M059J (cell line): ENCODE measurements around the gene FHOD1. TPM values are rescaled to one million over a fixed set of nuclear protein-coding genes. Genes with fewer than 3 reads are reported as not detected.
A peak's percentile ranks its signal among the peaks of the same experiment; 100 is the strongest.

Source experiments
- DNase-seq: peaks from one replicate; pipeline ENCODE4 v3.0.0-alpha.2; 2012; ENCODE audit warnings: low read depth
- total RNA-seq: library from RNA; depleted of rRNA; stranded (reverse); fragments of >200 nt; shearing (Covaris generic); gene quantifications from 2 replicates; pipeline ENCODE4 v1.2.3, GENCODE V29; 2014

Gene FHOD1
- total RNA-seq, 1 experiment from 2014 or later: 26.0 TPM

- no peak for DNase-seq
These were observed 2.1 kb upstream of the FHOD1 start for GRCh38 chr16:67249178-67250044.

GRCh38 chr16:67248401-67249177 is 1.3 kb upstream of the FHOD1 start, which contains the start of gene SLC9A5:
SLC9A5 (plus strand) TSS chr16:67248979; CDS start chr16:67249015, 36 bp downstream.
- no peak for DNase-seq

- DNase-seq: no peak
These were observed 756 bp upstream of the FHOD1 start for GRCh38 chr16:67248073-67248400.

- no peak for DNase-seq
These were observed 507 bp downstream of the FHOD1 start for GRCh38 chr16:67246756-67247191.

DNA sequence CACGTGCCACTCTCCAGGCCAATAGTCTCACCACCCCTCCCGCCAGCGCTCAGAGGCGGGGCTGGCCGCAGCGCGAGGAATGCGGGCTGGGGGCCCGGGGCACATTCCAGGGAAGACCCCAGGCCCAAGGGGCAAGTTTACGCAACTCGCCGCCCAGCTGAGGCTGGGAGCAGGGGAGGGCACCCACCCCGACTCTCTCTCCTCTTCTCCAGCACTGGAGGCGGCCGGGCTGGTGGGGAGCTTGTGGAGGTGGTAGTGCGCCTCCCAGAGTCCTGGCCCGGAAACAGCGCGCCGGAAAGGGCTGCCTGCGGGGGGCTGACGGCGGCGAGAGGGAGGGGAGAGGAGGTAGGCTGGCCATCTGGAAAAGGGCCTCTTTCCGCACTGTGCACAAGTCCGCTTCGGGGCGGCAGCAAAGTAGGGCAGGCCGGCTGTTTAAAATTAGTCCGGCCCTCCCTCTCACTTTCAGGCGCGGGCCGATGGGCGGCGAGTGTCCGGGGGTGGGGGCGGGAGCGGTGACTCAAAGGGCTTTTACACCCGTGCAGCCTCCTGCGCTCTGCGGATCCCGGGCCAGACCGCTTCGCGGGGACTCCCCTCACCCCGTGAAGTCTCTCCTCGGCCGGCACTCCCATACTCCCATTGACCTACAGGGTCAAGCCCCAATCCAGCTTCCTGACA is 1.1 kb downstream of the FHOD1 start:
- peak; percentile 85 for DNase-seq

- DNase-seq: no peak
These were observed 1.6 kb downstream of the FHOD1 start for GRCh38 chr16:67245674-67246080.

DNA sequence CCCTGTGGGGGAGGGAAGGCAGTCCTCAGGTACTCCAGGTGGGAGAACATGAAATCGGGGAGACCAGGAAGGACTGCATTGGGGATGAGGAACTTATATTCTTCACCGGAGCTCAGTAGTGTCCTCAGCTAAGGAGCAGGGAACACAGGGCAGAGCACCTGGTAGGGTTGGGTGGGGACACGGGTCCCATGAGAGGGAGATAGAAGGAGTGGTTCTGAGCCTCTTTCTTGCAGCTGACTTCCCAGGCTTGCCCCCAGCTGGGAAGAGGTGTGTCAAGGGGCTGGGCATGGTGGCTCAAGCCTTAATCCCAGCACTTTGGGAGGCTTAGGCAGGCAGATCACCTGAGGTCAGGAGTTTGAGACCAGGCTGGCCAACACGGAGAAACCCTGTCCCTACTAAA is 2.1 kb downstream of the FHOD1 start:
- DNase-seq: no peak

GRCh38 chr16:67244387-67245185 is 2.7 kb downstream of the FHOD1 start:
- peak; percentile 99 for DNase-seq

DNA sequence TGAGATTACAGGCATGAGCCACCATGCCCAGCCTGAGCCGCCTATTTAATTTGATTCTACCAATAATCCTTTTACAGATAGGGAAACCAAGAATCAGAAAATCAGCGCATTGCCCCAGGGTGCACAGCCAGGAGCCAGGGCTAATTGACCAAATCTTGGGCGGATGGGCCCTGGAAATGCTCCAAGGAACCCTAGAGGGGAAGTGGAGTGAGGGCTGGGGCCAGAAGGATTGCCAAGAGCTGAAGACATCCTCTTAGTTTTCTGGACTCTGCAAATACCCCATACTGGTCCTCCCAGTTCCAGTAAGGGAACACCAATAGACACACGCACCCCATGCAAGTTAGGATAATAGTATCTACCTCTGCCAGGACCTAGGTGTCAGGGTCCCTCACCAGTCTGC is 3.8 kb downstream of the FHOD1 start:
- DNase-seq: peak; percentile 49

DNA sequence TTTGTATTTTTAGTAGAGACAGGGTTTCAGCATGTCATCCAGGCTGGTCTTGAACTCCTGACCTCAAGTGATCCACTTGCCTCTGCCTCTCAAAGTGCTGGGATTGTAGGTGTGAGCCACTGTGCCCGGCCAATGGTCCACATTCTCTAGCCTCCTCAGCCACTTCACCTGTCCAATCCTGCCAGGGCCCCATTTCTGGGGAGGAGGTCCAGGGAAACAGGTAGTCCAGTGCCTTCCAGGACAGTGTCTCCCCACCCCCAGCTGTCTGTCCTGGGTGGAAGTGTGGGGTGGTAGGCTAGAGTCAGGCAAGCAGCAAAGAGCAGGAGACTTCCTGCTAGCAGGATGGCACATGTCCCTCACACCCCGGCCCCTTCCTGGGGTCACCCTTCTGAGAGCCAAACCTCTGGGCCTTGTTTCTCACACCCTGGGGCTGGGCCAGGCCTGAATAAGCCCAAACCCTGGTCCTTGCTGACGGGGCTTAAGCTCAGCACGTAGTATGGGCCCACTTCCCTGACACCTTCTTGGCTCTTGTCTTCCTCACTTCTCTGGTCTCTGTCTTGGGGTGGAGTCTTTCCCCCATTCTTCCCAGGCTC is 5.0 kb downstream of the FHOD1 start:
- no peak for DNase-seq

- peak; percentile 98 for DNase-seq
These were observed 6.0 kb downstream of the FHOD1 start for GRCh38 chr16:67241008-67241900.

- peak; percentile 72 for DNase-seq
These were observed 6.8 kb downstream of the FHOD1 start for GRCh38 chr16:67240506-67240905.

GRCh38 chr16:67238806-67239470 is 8.3 kb downstream of the FHOD1 start:
- DNase-seq: no peak

- DNase-seq: no peak
These were observed 9.1 kb downstream of the FHOD1 start for GRCh38 chr16:67238278-67238575.

DNA sequence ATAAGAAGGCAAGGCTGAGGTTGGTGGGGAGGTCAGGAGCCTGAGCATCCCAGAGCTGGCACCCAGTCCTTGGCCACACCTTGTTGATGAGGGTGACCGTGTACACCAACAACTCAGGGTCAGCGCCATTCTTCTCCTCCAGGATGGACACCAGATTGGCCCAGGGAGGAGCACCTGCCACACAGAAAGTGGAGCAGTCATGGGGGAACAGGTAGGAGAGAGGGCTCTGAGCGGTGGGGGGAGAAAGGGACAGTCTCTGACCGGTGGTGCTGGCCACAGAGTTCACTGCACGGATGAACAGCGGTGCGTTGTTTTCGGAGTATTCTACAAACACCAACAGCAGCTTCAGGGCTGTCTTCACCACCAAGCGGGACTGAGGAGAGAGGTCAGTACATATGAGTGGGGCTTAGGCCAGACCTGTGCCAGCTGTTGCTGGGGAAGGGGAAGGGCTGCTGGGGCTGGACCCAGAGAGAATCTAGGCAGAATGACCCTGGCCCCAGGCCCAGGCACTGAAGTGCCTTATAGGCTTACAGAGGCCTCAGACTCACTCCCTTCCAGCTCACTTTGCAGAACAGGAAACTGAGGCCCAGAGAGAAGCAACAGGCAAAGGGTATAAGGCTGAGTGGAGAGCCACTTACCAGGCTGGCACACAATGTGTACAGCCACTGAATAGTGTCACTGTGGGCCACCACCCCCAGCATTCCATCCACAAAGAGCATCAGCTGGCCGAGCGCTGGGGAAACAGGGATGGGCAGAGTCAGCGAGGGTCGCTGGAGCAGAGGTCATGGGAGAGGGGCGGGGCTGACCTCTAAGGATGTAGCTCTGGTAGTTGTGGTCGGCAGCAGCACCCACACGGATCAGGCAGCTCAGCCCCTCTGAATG is 9.6 kb downstream of the FHOD1 start:
- no peak for DNase-seq

GRCh38 chr16:67236563-67237395 is 10.5 kb downstream of the FHOD1 start:
- DNase-seq: no peak

DNA sequence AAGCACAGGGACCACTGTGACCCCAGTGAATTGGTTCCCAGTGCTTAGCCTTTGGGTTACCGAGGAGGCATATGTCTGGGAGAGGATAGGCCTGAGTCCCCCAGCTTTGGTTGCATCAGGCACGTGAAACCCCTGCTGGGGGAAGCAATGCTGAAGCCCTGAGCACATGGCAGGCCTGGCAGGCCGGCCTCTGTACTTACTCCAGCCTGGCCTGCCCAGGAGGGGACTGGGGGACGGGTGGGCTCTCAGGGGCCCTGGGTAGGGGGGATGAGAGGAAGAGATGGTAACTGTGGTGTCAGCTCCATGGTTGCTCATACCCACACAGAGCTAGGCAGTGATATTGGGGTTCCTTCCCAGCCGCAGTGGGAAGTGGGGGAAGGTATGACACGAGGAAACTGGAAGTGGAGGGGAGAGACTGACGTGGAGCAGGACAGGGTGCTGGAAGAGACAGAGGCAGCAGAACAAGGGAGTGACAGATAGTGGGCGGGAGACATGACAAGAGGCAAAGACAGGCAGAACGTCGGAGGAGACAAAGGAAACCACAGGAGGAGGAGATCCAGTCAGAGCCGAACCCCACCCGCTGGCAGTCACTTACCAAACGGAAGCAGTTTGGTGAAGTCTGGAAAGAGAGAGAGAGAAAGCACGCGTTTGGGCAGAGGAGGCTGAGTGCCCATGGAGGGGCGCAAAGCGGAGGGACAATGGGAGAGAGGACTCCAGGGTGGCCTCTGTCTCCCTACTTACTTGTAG is 11.3 kb downstream of the FHOD1 start:
- no peak for DNase-seq
